Stromal cell of bone marrow (primary cell): ENCODE results near the gene CYP3A7.
"Not testable (repeated sequence)": the region's sequence is repeated elsewhere in the genome, so short reads cannot be mapped to it uniquely, and the experiment has no call there.

Source experiments
- DNase-seq: peaks from one replicate; pipeline ENCODE4 v3.0.0-alpha.2; 2012; ENCODE audit warnings: low read depth

CYP3A7 gene

DNA sequence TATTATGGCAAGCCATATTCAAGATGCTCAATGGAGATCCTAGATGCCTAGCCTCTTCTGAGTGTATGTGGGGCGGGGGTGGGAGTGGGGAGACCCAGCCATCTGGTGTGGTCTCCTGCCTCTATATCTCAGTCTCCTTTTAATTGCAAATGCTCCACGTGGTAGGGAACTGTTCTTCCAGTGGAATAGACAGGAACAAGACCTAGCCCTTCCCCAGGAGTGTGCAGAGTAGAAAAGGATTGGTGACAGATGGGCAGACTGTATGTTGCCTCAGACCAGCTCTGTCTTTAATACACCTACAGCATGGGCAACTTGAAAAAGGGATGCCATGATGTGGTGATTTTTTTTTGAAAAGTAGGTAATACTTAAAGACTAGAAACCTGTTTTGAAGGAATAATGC lies 67.8 kb downstream of the CYP3A7 start:
- DNase-seq, result no peak

GRCh38 chr7:99666013-99666395 lies 69.0 kb downstream of the CYP3A7 start:
- DNase-seq, result no peak

DNA sequence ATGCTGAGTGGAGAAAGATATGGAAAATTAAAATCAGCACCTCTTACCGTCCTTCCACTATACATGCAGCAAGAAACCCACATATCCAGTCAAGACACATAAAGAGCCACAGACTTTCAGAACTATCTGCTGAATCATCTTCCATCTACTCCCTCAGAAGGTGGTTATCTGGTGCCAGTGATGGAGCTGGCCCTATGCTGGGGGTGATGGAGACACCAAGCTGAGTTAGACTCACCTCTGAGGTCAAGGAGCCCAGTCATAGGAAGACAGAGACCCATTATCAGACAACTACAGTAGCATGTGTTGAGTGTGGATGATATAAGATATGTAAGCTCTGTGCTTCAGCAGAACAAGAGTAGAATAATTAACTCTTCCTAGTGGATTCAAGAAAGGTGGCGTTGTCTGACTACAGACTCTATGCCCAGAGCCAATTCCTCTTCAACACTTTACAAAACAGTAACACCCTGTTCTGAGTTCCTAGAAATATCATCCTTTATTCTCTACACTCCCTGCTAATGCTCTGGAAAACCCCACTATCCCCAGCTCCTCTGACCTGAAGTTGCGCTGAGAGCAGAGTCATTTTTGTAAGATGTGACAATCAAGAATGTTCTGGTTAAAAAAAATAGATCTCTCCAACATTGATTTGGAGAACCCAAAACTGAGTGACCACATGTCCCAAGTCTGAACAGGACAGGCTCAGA lies 69.5 kb downstream of the CYP3A7 start:
- DNase-seq, result no peak

DNA sequence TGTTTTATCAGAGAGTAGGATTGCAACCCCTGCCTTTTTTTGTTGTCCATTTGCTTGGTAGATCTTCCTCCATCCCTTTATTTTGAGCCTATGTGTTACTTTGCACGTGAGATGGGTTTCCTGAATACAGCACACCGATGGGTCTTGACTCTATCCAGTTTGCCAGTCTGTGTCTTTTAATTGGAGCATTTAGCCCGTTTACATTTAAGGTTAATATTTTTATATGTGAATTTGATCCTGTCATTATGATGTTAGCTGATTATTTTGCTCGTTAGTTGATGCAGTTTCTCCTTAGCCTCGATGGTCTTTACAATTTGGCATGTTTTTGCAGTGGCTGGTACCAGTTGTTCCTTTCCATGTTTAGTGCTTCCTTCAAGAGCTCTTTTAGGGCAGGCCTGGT lies 77.1 kb downstream of the CYP3A7 start:
- not testable (repeated sequence) for DNase-seq
